Stimulated activated CD4-positive, alpha-beta T cell treated with anti-CD3 and anti-CD28 coated beads, TNF-alpha, amount 100 ng/mL, for 4 hours (primary cell): ENCODE data around the gene GFRA1.

Experiments used
- DNase-seq, 3 experiments: peaks; one replicate each; pipeline ENCODE4 v3.0.0-alpha.2; 2020; ENCODE audit warnings: low read depth in 3 of 3

The GFRA1 gene

GRCh38 chr10:116126239-116126638 lies 146.8 kb downstream of the GFRA1 start:
- no peak for DNase-seq

DNA sequence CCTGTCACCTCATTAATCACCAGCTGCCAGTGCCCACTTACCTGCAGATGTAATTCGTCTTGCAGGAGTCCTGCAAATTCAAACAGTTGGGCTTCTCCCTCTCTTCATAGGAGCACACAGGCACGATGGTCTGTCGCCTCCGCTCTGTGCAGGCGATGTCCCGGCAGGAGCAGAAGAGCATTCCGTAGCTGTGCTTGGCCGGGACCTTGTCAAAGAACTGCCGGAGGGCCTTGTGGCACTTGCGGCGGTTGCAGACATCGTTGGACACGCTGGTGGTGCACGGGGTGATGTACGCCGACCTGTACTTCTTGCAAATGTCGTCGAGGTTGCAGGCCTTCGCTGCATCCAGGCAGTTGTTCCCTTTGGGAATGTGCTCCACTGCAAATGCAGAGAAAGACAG lies 147.8 kb downstream of the GFRA1 start:
- no peak for DNase-seq

- no peak for DNase-seq
These were observed 148.2 kb downstream of the GFRA1 start for GRCh38 chr10:116124777-116125176.

DNA sequence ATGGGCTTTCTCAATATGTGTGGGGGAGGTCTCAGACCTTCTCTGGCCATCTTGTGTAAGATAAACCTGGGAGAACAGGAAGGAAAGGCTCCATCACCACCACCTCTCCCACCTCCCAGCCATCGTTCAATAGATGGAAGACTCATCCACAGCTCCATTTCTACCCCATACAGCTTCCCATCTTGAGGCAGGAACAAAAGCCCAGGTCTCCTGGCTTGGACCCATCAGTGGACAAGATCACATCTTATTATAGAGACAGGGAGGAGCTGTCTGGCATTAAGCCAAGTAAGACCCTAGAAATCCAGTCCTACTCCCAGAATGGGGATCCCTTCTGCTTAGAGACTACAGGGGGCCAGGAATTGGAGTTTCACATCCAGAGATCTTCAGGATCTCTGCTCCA lies 150.3 kb downstream of the GFRA1 start:
- DNase-seq = no peak

- no peak for DNase-seq
These were observed 151.1 kb downstream of the GFRA1 start for GRCh38 chr10:116121640-116122525.

- no peak for DNase-seq
These were observed 152.1 kb downstream of the GFRA1 start for GRCh38 chr10:116120688-116121455.

GRCh38 chr10:116118847-116119246 lies 154.2 kb downstream of the GFRA1 start:
- DNase-seq = no peak

GRCh38 chr10:116115797-116116196 lies 157.2 kb downstream of the GFRA1 start:
- DNase-seq = no peak

- DNase-seq = no peak
These were observed 157.9 kb downstream of the GFRA1 start for GRCh38 chr10:116115036-116115641.

DNA sequence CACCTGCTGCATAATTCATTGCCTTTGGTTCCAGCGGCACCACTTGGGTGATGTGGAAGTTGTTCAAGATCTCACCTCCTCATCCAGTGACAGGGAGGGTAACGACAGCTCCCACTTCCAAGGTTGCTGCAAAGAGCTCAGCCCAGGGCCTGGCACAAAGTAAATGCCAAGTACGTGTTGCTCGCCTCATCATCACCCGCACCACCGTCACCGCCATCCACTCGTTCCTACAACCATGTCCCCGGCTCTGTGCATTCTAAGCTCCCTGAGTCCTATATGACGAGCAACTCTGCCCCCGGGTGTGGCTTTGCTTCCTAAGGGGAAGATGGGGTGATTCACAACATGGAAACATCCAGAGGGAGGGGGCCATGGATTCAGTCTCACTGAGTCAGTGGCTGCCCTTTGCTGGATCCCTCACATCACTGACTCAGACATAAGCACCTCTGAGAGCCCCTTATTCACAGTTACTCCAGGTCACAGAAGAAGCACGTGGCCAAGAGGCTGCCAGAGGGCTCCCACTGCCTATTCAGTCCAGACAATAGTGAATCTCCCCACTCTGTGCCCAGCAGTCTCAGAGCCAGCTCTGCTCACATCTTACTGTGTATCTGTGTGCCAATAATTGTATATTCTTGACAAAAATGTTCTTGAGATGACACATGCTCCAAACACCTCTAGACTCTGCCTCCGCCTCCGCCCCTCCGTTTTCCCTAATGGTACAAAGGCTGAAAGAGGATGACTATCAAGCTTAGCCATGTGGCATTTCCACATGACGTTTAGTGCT lies 159.1 kb downstream of the GFRA1 start:
- no peak for DNase-seq

- DNase-seq = no peak
These were observed 160.5 kb downstream of the GFRA1 start for GRCh38 chr10:116112232-116113231.

DNA sequence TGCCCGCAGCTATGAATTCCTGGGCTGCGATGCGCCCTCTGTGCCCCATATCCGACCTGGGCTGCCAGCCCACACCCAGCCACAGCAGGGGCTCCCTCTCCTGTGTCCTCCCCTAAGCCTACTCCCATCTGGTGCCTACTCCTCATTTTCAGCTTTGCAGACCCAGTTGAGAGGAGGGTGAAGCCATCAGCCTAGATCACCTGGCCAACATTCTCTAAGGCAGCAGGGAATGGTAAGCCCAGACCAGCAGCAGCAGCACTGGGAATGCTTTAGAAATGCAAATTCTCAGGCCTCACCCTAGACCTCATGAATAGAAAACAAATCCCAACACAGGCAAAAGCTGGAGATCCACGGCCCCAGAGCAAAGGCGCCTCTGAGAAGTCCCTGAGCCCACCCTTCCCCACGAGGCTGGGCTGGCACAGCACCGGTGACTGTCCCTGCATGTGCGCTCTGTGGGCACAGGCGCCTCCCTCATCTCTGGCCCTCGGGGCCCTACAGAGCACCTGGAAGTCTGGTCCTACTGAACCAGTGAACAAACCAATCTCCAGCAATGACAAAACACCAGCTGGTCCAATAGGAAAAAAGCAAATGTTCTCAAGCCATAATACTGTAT lies 161.4 kb downstream of the GFRA1 start:
- no peak for DNase-seq

DNA sequence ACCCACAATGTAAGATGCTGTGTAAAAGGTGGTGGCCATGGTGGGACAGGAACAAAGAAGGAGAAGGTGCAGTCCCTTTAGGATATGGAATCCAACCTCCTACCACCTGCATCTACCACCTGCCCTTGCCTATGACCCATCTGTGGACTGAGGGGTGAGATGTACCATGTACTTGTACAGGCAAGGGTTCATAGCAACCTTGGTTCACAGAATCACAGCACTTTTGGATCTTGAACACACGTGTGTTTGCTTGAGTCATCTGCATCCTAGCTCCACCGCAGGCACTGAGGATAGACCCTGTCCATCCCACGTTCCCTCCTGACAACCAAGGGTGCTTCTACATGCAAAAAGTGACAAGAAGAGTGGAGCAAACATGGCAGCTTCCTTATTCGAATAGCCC lies 162.3 kb downstream of the GFRA1 start:
- DNase-seq = no peak

- no peak for DNase-seq
These were observed 163.1 kb downstream of the GFRA1 start for GRCh38 chr10:116109881-116110280.

GRCh38 chr10:116109481-116109880 lies 163.5 kb downstream of the GFRA1 start:
- DNase-seq = no peak

- DNase-seq = no peak
These were observed 164.9 kb downstream of the GFRA1 start for GRCh38 chr10:116108095-116108494.

DNA sequence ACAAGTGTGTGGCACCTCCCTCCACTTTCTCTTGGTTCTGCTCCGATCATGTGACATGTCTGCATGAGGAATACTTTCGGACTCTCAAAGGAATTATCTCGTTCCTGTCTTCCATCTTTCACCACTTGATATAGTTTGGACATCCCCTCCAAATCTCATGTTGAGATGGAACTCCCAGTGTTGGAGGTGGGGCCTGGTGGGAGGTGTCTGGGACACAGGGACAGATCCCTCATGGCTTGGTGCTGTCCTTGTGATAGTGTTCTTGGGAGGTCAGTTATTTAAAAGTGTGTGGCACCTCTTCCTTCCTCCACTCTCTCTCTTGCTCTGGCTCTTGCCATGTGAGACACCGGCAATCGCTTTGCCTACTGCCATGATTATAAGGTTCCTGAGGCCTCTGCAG lies 166.4 kb downstream of the GFRA1 start:
- no peak for DNase-seq

GRCh38 chr10:116105264-116105663 lies 167.7 kb downstream of the GFRA1 start:
- no peak for DNase-seq

GRCh38 chr10:116104210-116104932 lies 168.6 kb downstream of the GFRA1 start:
- DNase-seq = no peak
